Stimulated activated CD8-positive, alpha-beta memory T cell treated with anti-CD3 and anti-CD28 coated beads, Interleukin-7, amount 100 ng/mL, for 4 hours (primary cell): ENCODE data around the gene ERC2.

Source experiments
- DNase-seq, 2 donors: peaks; one replicate each; pipeline ENCODE4 v3.0.0-alpha.2; 2020; ENCODE audit warnings: low read depth in 2 of 2

ERC2 gene

GRCh38 chr3:55827786-55828185 lies 640.5 kb downstream of the ERC2 start:
- no peak for DNase-seq

- DNase-seq = no peak
Measured at GRCh38 chr3:55826731-55827496, 641.4 kb downstream of the ERC2 start.

GRCh38 chr3:55826097-55826496 lies 642.2 kb downstream of the ERC2 start:
- no peak for DNase-seq

- no peak for DNase-seq
Measured at GRCh38 chr3:55824406-55824805, 643.9 kb downstream of the ERC2 start.

- DNase-seq = no peak
Measured at GRCh38 chr3:55823829-55824228, 644.4 kb downstream of the ERC2 start.

GRCh38 chr3:55823001-55823400 lies 645.3 kb downstream of the ERC2 start:
- DNase-seq = no peak

- no peak for DNase-seq
Measured at GRCh38 chr3:55819005-55819404, 649.3 kb downstream of the ERC2 start.

GRCh38 chr3:55818485-55818884 lies 649.8 kb downstream of the ERC2 start:
- DNase-seq = no peak

- no peak for DNase-seq
Measured at GRCh38 chr3:55816794-55817576, 651.3 kb downstream of the ERC2 start.

GRCh38 chr3:55815262-55815661 lies 653.0 kb downstream of the ERC2 start:
- DNase-seq = no peak

GRCh38 chr3:55813268-55814097 lies 654.8 kb downstream of the ERC2 start:
- no peak for DNase-seq

- no peak for DNase-seq
Measured at GRCh38 chr3:55812394-55813013, 655.8 kb downstream of the ERC2 start.

- no peak for DNase-seq
Measured at GRCh38 chr3:55807210-55807609, 661.1 kb downstream of the ERC2 start.

- DNase-seq = no peak
Measured at GRCh38 chr3:55805169-55805568, 663.1 kb downstream of the ERC2 start.

GRCh38 chr3:55804170-55805095 lies 663.8 kb downstream of the ERC2 start:
- no peak for DNase-seq

- no peak for DNase-seq
Measured at GRCh38 chr3:55802816-55803215, 665.5 kb downstream of the ERC2 start.

GRCh38 chr3:55801676-55802075 lies 666.6 kb downstream of the ERC2 start:
- no peak for DNase-seq

- no peak for DNase-seq
Measured at GRCh38 chr3:55801068-55801467, 667.2 kb downstream of the ERC2 start.

- no peak for DNase-seq
Measured at GRCh38 chr3:55797775-55798174, 670.5 kb downstream of the ERC2 start.

GRCh38 chr3:55797084-55797483 lies 671.2 kb downstream of the ERC2 start:
- DNase-seq = no peak

GRCh38 chr3:55796533-55796932 lies 671.7 kb downstream of the ERC2 start:
- DNase-seq = no peak
